HepG2 (cell line): ENCODE results near the gene PEAK3. TPM values are rescaled to one million over a fixed set of nuclear protein-coding genes. Genes with fewer than 3 reads are reported as not detected.

ENCODE experiments used
- BRF2 ChIP-seq: sonication (generic); formaldehyde crosslinking; IDR thresholded peaks from 2 replicates; pipeline ENCODE4 v1.8.1; 2022; ENCODE audit warnings: mild to moderate bottlenecking, missing genetic modification reagents
- CCAR2 ChIP-seq: fragments of 200-400 bp; formaldehyde crosslinking; optimal IDR thresholded peaks from 2 replicates; pipeline ENCODE3; 2018; ENCODE audit warnings: low read depth, mild to moderate bottlenecking, low read length, moderate library complexity
- CERS6 ChIP-seq: sonication (generic); formaldehyde crosslinking; IDR thresholded peaks from 2 replicates; pipeline ENCODE4 v1.5.0; 2020; ENCODE audit warnings: missing genetic modification reagents
- E2F2 ChIP-seq: sonication (generic); formaldehyde crosslinking; IDR thresholded peaks from 2 replicates; pipeline ENCODE4 v1.4.0; 2020; ENCODE audit warnings: missing genetic modification reagents, borderline replicate concordance
- FLYWCH1 ChIP-seq: sonication (generic); formaldehyde crosslinking; IDR thresholded peaks from 2 replicates; pipeline ENCODE4 v1.8.1; 2023; ENCODE audit warnings: mild to moderate bottlenecking, missing genetic modification reagents
- FOXP4 ChIP-seq: sonication (generic); formaldehyde crosslinking; IDR thresholded peaks from 2 replicates; pipeline ENCODE4 v1.4.0; 2020; ENCODE audit warnings: missing genetic modification reagents
- HES4 ChIP-seq: sonication (generic); formaldehyde crosslinking; IDR thresholded peaks from 2 replicates; pipeline ENCODE4 v1.9.0; 2021; ENCODE audit warnings: mild to moderate bottlenecking, missing genetic modification reagents, borderline replicate concordance
- HNF4G ChIP-seq, 2 experiments: sonication (generic) in 1 of 2; formaldehyde crosslinking in 1 of 2; IDR thresholded peaks; 2 replicates each; pipeline versions ENCODE4 v1.4.0 to v1.6.1; 2011 to 2020; ENCODE audit warnings: borderline replicate concordance in 2 of 2, low read depth in 2 of 2, mild to moderate bottlenecking in 2 of 2, low read length in 1 of 2, missing genetic modification reagents in 1 of 2, moderate library complexity in 1 of 2
- MAZ ChIP-seq, 2 experiments: sonication (generic) in 1 of 2; formaldehyde crosslinking in 1 of 2; IDR thresholded peaks; 2 replicates each; pipeline versions ENCODE4 v1.5.0 to v1.6.1; 2012 to 2020; ENCODE audit warnings: low read depth in 2 of 2, mild to moderate bottlenecking in 2 of 2, borderline replicate concordance in 1 of 2, improper control_type of control experiment in 1 of 2, low read length in 1 of 2, missing genetic modification reagents in 1 of 2, moderate library complexity in 1 of 2
- NFIC ChIP-seq: IDR thresholded peaks from 2 replicates; pipeline ENCODE4 v1.6.1; 2012; ENCODE audit warnings: mild to moderate bottlenecking, low read length, inconsistent platforms
- PHF8 ChIP-seq: sonication (generic); formaldehyde crosslinking; IDR thresholded peaks from 2 replicates; pipeline ENCODE4 v1.5.0; 2020; ENCODE audit warnings: missing genetic modification reagents
- RFX5 ChIP-seq: IDR thresholded peaks from 2 replicates; pipeline ENCODE4 v1.6.1; 2011; ENCODE audit warnings: low read depth, low read length, improper control_type of control experiment
- SAFB2 ChIP-seq: sonication (generic); formaldehyde crosslinking; IDR thresholded peaks from 2 replicates; pipeline ENCODE4 v1.5.1; 2020; ENCODE audit warnings: missing genetic modification reagents, low read depth, mild to moderate bottlenecking, borderline replicate concordance
- THAP7 ChIP-seq: sonication (generic); formaldehyde crosslinking; IDR thresholded peaks from 2 replicates; pipeline ENCODE4 v1.8.1; 2023; ENCODE audit warnings: mild to moderate bottlenecking, missing genetic modification reagents
- ZBTB25 ChIP-seq: IDR thresholded peaks from 2 replicates; pipeline ENCODE4 v1.6.1; 2018; ENCODE audit warnings: missing genetic modification reagents
- ZNF30 ChIP-seq: sonication (generic); formaldehyde crosslinking; IDR thresholded peaks from 2 replicates; pipeline ENCODE4 v1.5.0; 2020; ENCODE audit warnings: mild to moderate bottlenecking, missing genetic modification reagents
- ZNF333 ChIP-seq: sonication (generic); formaldehyde crosslinking; IDR thresholded peaks from 2 replicates; pipeline ENCODE4 v1.4.0; 2020; ENCODE audit warnings: mild to moderate bottlenecking, missing genetic modification reagents, borderline replicate concordance
- ZNF543 ChIP-seq: sonication (generic); formaldehyde crosslinking; IDR thresholded peaks from 2 replicates; pipeline ENCODE4 v1.4.0; 2020; ENCODE audit warnings: mild to moderate bottlenecking, missing genetic modification reagents
- ZNF580 ChIP-seq: IDR thresholded peaks from 2 replicates; pipeline ENCODE4 v1.6.1; 2016; ENCODE audit warnings: low read depth, borderline replicate concordance
- polyA plus RNA-seq, 8 experiments: library from polyadenylated mRNA; depleted of rRNA in 3 of 8; stranded (reverse) in 7 of 8; unstranded in 1 of 8; fragments of >200 nt; fragmentation: Illumina TruSeq in 4 of 8; extraction: Trizol in 4 of 8; gene quantifications; 2 replicates each; pipeline versions ENCODE4 v1.2.1 to v1.2.3, GENCODE V29; 2011 to 2016; ENCODE audit warnings: low read depth in 4 of 8, missing spikeins in 1 of 8, mixed read lengths in 1 of 8; ENCODE audit not compliant: insufficient read depth in 1 of 8
- total RNA-seq, 5 experiments: library from RNA; depleted of rRNA; stranded (reverse); fragments of >200 nt; fragmentation: Illumina TruSeq; extraction: Trizol; gene quantifications; 2 replicates each; pipeline ENCODE4 v1.2.3, GENCODE V29; 2016; ENCODE audit warnings: low read depth in 1 of 5

The PEAK3 gene
- total and polyA plus RNA-seq, 2 of the 13 experiments (the other 11 are each of a cell fraction or from before 2014, with no cell fraction given), result not detected

- TF ChIP-seq FOXP4 (peak; percentile 12; the same call in 1 of the 2 replicates), ZNF543 (no peak; the same call in 1 of the 2 replicates), ZBTB25 (CRISPR knock-in tag) (no peak), RFX5 (no peak), CCAR2 (no peak), THAP7 (CRISPR knock-in tag) (no peak), CERS6 (CRISPR knock-in tag) (no peak), ZNF333 (peak; percentile 20; the same call in 1 of the 2 replicates), NFIC (no peak), BRF2 (CRISPR knock-in tag) (no peak), ZNF580 (CRISPR knock-in tag) (no peak), ZNF30 (CRISPR knock-in tag) (no peak), PHF8 (CRISPR knock-in tag) (peak; percentile 40; the same call in 1 of the 2 replicates), FLYWCH1 (CRISPR knock-in tag) (no peak), MAZ (IDR thresholded peaks at IDR 0.05; ENCODE audit: borderline replicate concordance, low read depth, low read length) (0 out of 2 replicates have a peak, but pooled peaks have one; percentile 44), MAZ (CRISPR knock-in tag; IDR thresholded peaks at IDR 0.05; ENCODE audit: low read depth) (peak; percentile 80; the same call in 1 of the 2 replicates), E2F2 (CRISPR knock-in tag) (no peak), HES4 (peak; percentile 16; the same call in 1 of the 2 replicates), SAFB2 (CRISPR knock-in tag) (no peak), HNF4G (IDR thresholded peaks at IDR 0.05; ENCODE audit: borderline replicate concordance, low read depth, low read length) (no peak), HNF4G (CRISPR knock-in tag; IDR thresholded peaks at IDR 0.05; ENCODE audit: borderline replicate concordance, low read depth) (no peak)
Observed at GRCh38 chr19:2253106-2254063, 28.6 kb downstream of the PEAK3 start (continued).
